Prostate gland (tissue), 2 donors: ENCODE measurements around the gene RAB36.

Source experiments
- POLR2A ChIP-seq: fragments of 450-650 bp; IDR thresholded peaks from one replicate; pipeline ENCODE4 v1.6.1; 2016; ENCODE audit warnings: antibody characterized with exemption, mild to moderate bottlenecking
- POLR2AphosphoS5 ChIP-seq: sonication (generic); formaldehyde crosslinking; IDR thresholded peaks from one replicate; pipeline ENCODE4 v1.6.1; 2017; ENCODE audit warnings: antibody characterized with exemption
- TF ChIP-seq, protein P1 (sequence below), 4 experiments: fragments of 200-600 bp in 2 of 4; fragments of 450-650 bp in 2 of 4; sonication (generic) in 2 of 4; IDR thresholded peaks; 1 replicate in 3 of 4; 2 replicates in 1 of 4; pipeline ENCODE4 v1.5.1; 2016 to 2019; ENCODE audit warnings: antibody characterized with exemption in 4 of 4, mild to moderate bottlenecking in 2 of 4, moderate library complexity in 2 of 4

DNA sequence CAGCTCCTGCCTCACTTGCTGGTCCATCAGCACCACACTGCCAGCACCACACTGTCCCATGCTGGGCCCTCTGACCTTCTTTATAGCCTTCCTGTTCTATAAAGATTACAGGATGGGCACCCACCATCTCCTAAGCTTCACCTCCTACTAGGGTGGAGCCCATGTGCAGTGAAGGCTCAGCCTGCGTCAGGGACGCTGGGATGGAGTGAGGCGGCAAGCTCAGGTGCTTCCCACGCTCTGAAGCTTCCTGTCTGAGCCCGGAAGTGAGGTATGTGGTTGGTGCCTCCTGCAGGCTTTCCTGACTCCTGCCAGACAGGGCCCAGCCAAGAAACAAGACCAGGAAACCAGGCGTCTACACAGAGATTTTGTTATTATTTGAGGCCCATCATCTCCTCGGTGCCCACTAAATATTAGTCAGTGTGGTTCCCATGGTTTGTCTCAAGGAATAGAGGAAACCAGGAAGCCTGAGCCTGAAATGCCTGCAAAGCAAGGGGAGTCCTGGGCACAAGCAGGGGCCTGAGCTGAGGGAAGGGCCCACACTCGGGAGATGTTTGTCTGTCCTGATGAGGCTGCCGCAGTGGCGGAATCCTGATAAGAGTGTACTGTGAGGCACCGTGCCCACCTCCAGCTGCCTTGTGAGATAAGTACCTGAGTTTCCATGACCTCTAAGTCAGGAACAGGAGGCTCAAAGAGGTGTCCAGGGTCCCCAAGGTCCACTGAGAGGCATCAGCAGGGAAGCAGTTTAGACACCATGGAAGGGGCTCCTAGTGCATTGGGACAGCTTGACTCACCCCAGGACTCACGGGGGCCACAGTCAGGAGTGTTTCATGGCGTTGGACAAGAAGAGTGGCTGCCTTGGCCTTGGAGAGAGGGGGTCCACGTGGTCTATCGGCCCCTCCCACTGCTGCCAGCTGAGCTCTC, 25.5 kb upstream of the RAB36 start:
- TF ChIP-seq POLR2A (no peak), POLR2AphosphoS5 (no peak)
- TF ChIP-seq, protein P1, sequence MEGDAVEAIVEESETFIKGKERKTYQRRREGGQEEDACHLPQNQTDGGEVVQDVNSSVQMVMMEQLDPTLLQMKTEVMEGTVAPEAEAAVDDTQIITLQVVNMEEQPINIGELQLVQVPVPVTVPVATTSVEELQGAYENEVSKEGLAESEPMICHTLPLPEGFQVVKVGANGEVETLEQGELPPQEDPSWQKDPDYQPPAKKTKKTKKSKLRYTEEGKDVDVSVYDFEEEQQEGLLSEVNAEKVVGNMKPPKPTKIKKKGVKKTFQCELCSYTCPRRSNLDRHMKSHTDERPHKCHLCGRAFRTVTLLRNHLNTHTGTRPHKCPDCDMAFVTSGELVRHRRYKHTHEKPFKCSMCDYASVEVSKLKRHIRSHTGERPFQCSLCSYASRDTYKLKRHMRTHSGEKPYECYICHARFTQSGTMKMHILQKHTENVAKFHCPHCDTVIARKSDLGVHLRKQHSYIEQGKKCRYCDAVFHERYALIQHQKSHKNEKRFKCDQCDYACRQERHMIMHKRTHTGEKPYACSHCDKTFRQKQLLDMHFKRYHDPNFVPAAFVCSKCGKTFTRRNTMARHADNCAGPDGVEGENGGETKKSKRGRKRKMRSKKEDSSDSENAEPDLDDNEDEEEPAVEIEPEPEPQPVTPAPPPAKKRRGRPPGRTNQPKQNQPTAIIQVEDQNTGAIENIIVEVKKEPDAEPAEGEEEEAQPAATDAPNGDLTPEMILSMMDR (IDR thresholded peaks at IDR 0.05): no peak
